K562 (cell line): ENCODE measurements around the gene BRWD1. TPM values are rescaled to one million over a fixed set of nuclear protein-coding genes. Genes with fewer than 3 reads are reported as not detected.
A peak's percentile ranks its signal among the peaks of the same experiment; 100 is the strongest.

Experiments used
- C11orf30 ChIP-seq: fragments of 450-650 bp; IDR thresholded peaks from 2 replicates; pipeline ENCODE4 v1.6.1; 2016; ENCODE audit warnings: low read depth, mild to moderate bottlenecking
- CBFA2T3 ChIP-seq: fragments of 450-650 bp; IDR thresholded peaks from 2 replicates; pipeline ENCODE4 v1.6.1; 2017
- CHD1 ChIP-seq: fragments of 200-600 bp; sonication (generic); IDR thresholded peaks from one replicate; pipeline ENCODE4 v1.6.1; 2012; ENCODE audit warnings: mild to moderate bottlenecking, moderate library complexity, low read length, inconsistent platforms
- DPF2 ChIP-seq: fragments of 450-650 bp; IDR thresholded peaks from 2 replicates; pipeline ENCODE4 v1.6.1; 2016
- E2F6 ChIP-seq, 2 experiments: IDR thresholded peaks; 2 replicates each; pipeline ENCODE4 v1.6.1; 2011; ENCODE audit warnings: borderline replicate concordance in 1 of 2, control low read depth in 1 of 2, low read depth in 1 of 2, low read length in 1 of 2, mild to moderate bottlenecking in 1 of 2, mixed read lengths in 1 of 2, moderate library complexity in 1 of 2; ENCODE audit not compliant: insufficient read depth in 1 of 2, insufficient read length in 1 of 2, poor library complexity in 1 of 2, severe bottlenecking in 1 of 2; ENCODE audit errors: extremely low read depth in 1 of 2
- FOSL1 ChIP-seq: fragments of 200-800 bp; sonication (Bioruptor generic); conservative IDR thresholded peaks from 2 replicates; pipeline ENCODE4 v1.6.1; 2016; ENCODE audit warnings: missing genetic modification characterization, missing compliant biosample characterization
- FOXK2 ChIP-seq, 2 experiments: fragments of 450-650 bp; IDR thresholded peaks in 1 of 2; conservative IDR thresholded peaks in 1 of 2; 2 replicates each; pipeline ENCODE4 v1.6.1; 2016; ENCODE audit warnings: low read depth in 2 of 2, mild to moderate bottlenecking in 1 of 2
- GMEB1 ChIP-seq: fragments of 250-450 bp; sonication (Bioruptor Pico); IDR thresholded peaks from 2 replicates; pipeline ENCODE4 v1.4.0; 2020; ENCODE audit warnings: mild to moderate bottlenecking
- LEF1 ChIP-seq: fragments of 450-650 bp; IDR thresholded peaks from 2 replicates; pipeline ENCODE4 v1.6.1; 2016; ENCODE audit warnings: mild to moderate bottlenecking
- MAFG ChIP-seq: fragments of 450-650 bp; conservative IDR thresholded peaks from 2 replicates; pipeline ENCODE4 v1.6.1; 2016; ENCODE audit warnings: missing genetic modification characterization, missing compliant biosample characterization
- NFATC3 ChIP-seq: fragments of 450-650 bp; IDR thresholded peaks from 2 replicates; pipeline ENCODE4 v1.6.1; 2017; ENCODE audit warnings: mild to moderate bottlenecking
- NFIC ChIP-seq: fragments of 450-650 bp; IDR thresholded peaks from 2 replicates; pipeline ENCODE4 v1.6.1; 2017; ENCODE audit warnings: mild to moderate bottlenecking, inconsistent platforms
- NFYB ChIP-seq: IDR thresholded peaks from 2 replicates; pipeline ENCODE4 v1.6.1; 2011; ENCODE audit warnings: mild to moderate bottlenecking, moderate library complexity; ENCODE audit not compliant: insufficient read length; ENCODE audit errors: extremely low read depth
- PBX2 ChIP-seq, 2 experiments: IDR thresholded peaks in 1 of 2; conservative IDR thresholded peaks in 1 of 2; 2 replicates each; pipeline ENCODE4 v1.6.1; 2016; ENCODE audit warnings: low read depth in 2 of 2, mild to moderate bottlenecking in 1 of 2, missing compliant biosample characterization in 1 of 2, missing genetic modification characterization in 1 of 2, moderate library complexity in 1 of 2
- POU5F1 ChIP-seq: fragments of 150-350 bp; IDR thresholded peaks from 2 replicates; pipeline ENCODE4 v1.6.1; 2014; ENCODE audit warnings: borderline replicate concordance, low read length, low read depth, mild to moderate bottlenecking; ENCODE audit not compliant: partially characterized antibody
- PPARD ChIP-seq: fragments of 250-450 bp; sonication (Bioruptor Pico); IDR thresholded peaks from 2 replicates; pipeline ENCODE4 v1.8.0; 2022; ENCODE audit warnings: inconsistent platforms, mild to moderate bottlenecking, moderate library complexity
- PREB ChIP-seq: sonication (generic); formaldehyde crosslinking; IDR thresholded peaks from 2 replicates; pipeline ENCODE4 v1.8.1; 2023; ENCODE audit warnings: mild to moderate bottlenecking, missing genetic modification reagents
- PTTG1 ChIP-seq: fragments of 450-650 bp; IDR thresholded peaks from 2 replicates; pipeline ENCODE4 v1.6.1; 2016; ENCODE audit warnings: low read depth, mild to moderate bottlenecking, missing genetic modification characterization, missing compliant biosample characterization
- SMAD4 ChIP-seq: fragments of 250-450 bp; sonication (Bioruptor Pico); conservative IDR thresholded peaks from 2 replicates; pipeline ENCODE4 v1.8.0; 2021; ENCODE audit warnings: inconsistent platforms, mild to moderate bottlenecking, moderate library complexity
- SRSF9 ChIP-seq: fragments of 200-400 bp; formaldehyde crosslinking; IDR thresholded peaks from 2 replicates; pipeline ENCODE4 v1.6.1; 2017; ENCODE audit warnings: low read depth, low read length, borderline replicate concordance
- ZNF316 ChIP-seq: fragments of 450-650 bp; IDR thresholded peaks from 2 replicates; pipeline ENCODE4 v1.6.1; 2016
- polyA plus RNA-seq, 8 experiments: library from polyadenylated mRNA; depleted of rRNA in 4 of 8; stranded (reverse) in 5 of 8; unstranded in 3 of 8; fragments of >200 nt; fragmentation: Nextera tagmentation in 2 of 8; fragmentation: Illumina TruSeq in 1 of 8; extraction: Ambion mirVana in 2 of 8; extraction: Trizol in 1 of 8; gene quantifications; 2 replicates each; pipeline versions ENCODE4 v1.2.1 to v1.2.3, GENCODE V29; 2011 to 2014; ENCODE audit warnings: inconsistent platforms in 1 of 8, missing spikeins in 1 of 8
- total RNA-seq, 7 experiments: library from RNA; depleted of rRNA in 6 of 7; stranded (reverse); fragments of >200 nt in 6 of 7; fragmentation: Illumina TruSeq in 2 of 7; extraction: Trizol in 2 of 7; gene quantifications; 2 replicates each; pipeline versions ENCODE4 v1.2.1 to v1.2.3, GENCODE V29; 2011 to 2021; ENCODE audit warnings: low replicate concordance in 1 of 7

The BRWD1 gene
- total and polyA plus RNA-seq, 9 of the 15 experiments (the other 6 are each of a cell fraction or from before 2014, with no cell fraction given): 10.1 to 60.2 (median 34.1) TPM

GRCh38 chr21:39137248-39138178 lies 175.9 kb downstream of the BRWD1 start (continued):
- TF ChIP-seq FOSL1 (tag) (peak; percentile 62), LEF1 (peak; percentile 75; the same call in 1 of the 2 replicates), MAFG (peak; percentile 59; the same call in 1 of the 2 replicates), E2F6 (IDR thresholded peaks at IDR 0.05; ENCODE audit: borderline replicate concordance in 1 of 2, extremely low read depth in 1 of 2, insufficient read depth in 1 of 2, insufficient read length in 1 of 2, low read depth in 1 of 2, low read length in 1 of 2, poor library complexity in 1 of 2, severe bottlenecking in 1 of 2) (peak in 1 of 2 experiments; percentile 11), SMAD4 (CRISPR knock-in tag) (peak; percentile 47; the same call in 1 of the 2 replicates), SRSF9 (no peak), CBFA2T3 (peak; percentile 50), FOXK2 (conservative IDR thresholded peaks at IDR 0.05 in 1 of 2, IDR thresholded peaks at IDR 0.05 in 1 of 2; ENCODE audit: low read depth in 2 of 2) (no peak), PTTG1 (no peak), PREB (no peak), NFATC3 (no peak), GMEB1 (CRISPR knock-in tag) (no peak), NFIC (peak; percentile 57), C11orf30 (peak; percentile 78), ZNF316 (peak; percentile 81), NFYB (no peak), PBX2 (CRISPR knock-in tag; IDR thresholded peaks at IDR 0.05; ENCODE audit: low read depth) (no peak), PBX2 (tag; conservative IDR thresholded peaks at IDR 0.05; ENCODE audit: low read depth) (no peak), DPF2 (peak; percentile 48; the same call in 1 of the 2 replicates), PPARD (CRISPR knock-in tag) (no peak), CHD1 (no peak), POU5F1 (no peak)
